Femur (tissue), 1 donor: Measurements from ENCODE around the gene GRB10.
A peak's percentile ranks its signal among the peaks of the same experiment; 100 is the strongest.

Experiments
- DNase-seq: peaks from one replicate; pipeline ENCODE4 v3.0.0-alpha.2; 2017

GRB10 gene

DNA sequence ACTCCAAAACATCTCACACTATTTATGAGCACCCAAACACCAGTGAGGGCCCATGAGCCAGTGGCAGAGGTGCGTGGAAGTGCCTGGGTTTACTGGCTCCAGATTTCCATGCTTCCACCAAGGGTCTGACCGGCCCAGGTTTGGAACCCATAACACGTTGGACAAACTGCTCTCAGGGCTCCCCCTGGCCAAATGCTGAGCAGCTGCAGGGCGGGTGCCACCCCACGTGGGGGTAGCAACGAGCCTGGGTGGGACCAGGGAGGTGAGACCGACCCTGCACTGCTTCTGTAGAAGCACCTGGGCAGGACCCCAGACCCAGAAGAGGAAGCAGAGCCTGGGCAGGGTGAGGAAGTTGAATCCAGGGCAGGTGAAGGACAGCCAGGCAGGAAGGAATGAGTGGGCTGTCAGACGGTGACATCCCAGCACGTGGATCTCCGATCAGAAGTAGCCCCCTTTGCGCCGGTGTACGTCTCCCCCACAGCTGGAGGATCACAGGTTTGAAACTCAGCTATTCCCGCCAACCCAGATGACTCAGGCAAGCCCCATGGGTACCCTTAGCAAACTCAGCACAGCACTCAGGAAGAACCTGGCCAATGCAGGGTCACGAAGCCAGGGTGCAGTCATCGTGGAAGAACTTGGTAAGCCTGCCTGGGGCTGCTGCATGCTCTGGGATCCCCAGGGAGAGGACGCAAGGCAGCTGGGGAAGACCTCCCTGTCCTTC, 117.1 kb downstream of the GRB10 start:
- DNase-seq: no peak

DNA sequence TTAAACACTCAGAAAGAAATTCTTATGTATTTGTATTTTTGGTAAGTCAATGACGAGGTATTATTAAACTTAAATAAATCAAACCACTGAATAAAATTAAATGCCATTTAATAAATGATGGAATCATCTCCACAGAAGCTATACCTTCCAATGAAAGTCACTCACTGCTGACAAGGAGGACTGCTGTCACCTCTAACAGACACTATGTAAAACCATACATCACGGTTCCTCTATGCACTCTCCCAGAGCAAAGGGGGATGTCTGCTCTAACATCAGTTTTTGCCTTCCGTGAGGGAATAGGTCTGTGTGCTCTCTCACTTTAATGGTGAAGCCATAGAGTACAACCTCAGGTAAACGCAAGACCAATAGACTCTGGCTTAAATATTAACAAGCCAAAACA, 117.8 kb downstream of the GRB10 start:
- no peak for DNase-seq

DNA sequence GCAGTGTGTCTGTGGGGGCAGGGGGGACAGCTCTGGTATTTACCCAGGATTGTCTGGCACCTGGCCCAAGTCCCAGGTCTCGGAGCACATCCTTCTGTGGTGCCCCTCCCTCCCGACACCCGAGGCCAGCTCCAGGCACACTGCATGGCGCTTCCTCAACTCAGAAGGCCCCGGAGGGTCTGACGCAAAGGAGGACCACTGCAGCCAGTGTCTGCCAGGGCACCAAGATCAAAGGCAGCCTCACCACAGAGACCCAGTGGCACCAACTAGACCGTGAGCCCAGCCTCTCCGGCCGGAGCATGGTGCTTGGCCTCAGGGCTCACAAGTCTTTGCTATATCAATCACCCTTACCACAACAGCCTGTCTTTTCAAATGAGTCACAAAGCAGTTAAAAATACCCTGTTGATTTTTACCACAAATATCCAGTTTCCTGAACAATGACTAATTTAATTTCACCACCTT, 118.2 kb downstream of the GRB10 start:
- no peak for DNase-seq

DNA sequence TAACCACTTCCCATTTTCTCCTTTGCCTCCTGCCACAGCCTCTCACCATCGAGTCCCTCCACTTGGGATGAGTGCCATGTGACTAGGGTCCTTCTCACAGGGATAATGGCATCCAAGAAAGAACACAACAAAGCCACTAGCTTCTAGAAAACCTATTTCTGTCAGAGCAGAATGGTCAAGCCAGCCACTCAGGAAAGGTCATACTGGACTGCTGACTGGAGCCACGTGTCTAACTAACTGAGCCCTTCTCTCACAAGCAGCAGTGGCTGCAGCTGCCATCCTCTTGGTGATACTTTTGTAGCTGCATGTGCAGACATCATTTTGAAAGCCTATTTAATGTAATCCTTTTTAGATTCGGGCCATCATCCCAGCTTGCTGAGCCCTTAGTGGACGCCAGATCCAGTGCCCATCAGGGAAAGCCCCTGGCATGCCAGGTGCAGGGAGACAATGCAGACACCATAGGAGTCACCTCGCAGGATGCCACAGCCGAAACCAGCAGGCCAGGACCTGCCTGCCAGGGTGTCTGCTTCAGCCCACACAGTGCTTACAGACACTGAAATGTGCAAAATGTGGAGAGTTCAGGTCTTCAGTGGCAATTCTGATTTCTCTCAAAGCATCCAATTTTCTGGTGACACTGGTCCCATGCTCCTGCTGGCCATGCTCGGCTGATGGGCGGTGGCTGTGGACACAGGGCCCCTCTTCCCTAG, 119.1 kb downstream of the GRB10 start:
- no peak for DNase-seq

DNA sequence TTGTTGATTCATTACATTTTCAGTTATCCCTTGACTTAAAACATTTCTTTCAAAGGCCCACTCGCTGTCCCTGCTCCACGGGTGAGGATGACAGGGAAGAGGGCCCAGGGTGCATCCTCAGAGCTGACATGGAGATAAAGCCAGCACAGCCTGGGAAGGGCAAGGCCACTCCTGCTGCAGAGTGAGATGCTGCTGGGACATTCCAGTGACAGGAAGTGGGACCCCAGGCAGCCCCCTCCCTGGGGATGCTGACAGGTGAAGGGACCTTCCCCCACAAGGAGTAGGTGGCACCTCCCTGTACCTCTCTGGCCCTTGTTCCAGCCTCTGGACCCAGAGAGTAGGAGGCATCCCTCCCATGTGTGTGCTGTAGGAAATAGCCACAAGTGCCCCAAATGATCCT, 119.7 kb downstream of the GRB10 start:
- no peak for DNase-seq

DNA sequence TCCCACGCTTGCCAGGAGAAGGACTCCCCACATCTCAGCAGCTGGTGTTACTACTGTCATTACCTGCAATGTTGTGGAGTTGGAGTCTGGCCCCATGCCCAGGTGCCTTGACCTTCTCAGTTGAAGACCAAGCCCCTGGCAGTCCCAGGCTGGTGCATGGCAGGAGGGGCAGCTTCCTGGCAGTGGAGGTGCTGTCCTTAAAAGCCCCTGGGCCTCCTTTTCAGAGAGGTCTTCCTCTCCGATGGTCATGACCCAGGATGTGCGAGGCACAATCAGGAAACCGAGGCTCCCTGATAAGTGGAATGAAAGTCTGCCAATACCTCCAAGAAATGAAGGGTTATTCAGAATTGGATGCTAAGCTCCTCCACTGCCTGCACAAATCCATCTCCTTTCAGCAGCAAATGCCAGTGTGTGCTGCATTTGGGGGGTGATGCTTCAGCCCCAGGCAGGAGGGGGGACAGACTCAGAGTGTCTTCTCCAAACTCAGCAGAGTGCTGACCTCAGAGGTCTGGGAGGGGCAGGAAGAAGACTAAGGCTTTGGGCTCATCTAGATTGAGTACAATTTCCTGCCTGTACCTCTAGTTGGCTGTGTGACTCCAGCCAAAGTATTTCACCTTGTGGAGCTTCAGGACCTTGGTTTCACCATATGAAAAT, 120.5 kb downstream of the GRB10 start:
- no peak for DNase-seq

DNA sequence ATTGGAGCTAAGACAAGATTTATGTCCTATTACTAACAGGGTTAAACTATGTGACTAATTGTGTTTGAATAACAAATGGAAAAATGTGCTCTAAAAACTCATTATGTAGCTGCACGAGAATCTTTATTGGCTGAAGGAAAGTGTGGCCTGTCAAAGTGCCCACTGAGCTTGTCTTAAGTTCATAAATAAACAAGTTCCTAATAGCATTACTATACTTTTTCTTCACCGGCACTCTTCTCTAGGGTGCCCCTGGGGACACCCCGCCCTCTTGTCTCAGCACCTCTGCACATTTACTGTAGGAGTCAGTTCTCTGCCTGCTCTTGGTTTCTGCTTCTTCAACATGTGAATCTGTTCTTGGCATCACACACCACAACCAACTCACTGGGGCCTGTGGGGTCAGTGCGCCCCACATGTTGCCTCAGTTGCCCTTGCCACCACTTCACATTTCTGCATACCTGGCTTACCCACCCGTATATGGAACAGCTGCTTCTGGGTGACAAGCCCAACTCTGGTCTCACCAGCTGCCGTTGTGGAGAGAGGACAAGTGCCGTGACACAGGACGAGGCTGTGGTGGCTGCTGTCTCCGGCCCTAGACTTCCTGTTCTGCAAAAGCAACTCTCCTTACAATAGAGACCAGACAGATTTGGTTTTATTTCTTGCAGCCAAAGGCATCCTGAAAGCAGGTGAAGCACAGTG, 121.2 kb downstream of the GRB10 start:
- DNase-seq: no peak

DNA sequence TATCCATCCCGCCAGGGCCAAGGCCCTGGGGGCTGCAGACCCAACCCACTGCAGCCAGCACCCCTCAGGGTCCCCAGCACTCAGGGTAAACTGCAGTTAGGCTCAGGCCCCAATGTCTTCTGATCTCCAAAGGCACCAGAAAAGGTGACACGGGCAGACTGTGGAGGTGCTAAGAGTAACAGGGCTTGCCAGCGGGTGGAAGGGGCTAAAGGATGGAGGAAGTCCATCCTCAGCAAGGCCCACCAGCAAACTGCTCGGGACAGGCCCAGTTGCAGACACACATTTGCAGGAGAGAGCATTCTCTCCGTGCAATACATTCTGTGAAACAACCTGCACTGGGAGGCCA, 121.9 kb downstream of the GRB10 start:
- no peak for DNase-seq

DNA sequence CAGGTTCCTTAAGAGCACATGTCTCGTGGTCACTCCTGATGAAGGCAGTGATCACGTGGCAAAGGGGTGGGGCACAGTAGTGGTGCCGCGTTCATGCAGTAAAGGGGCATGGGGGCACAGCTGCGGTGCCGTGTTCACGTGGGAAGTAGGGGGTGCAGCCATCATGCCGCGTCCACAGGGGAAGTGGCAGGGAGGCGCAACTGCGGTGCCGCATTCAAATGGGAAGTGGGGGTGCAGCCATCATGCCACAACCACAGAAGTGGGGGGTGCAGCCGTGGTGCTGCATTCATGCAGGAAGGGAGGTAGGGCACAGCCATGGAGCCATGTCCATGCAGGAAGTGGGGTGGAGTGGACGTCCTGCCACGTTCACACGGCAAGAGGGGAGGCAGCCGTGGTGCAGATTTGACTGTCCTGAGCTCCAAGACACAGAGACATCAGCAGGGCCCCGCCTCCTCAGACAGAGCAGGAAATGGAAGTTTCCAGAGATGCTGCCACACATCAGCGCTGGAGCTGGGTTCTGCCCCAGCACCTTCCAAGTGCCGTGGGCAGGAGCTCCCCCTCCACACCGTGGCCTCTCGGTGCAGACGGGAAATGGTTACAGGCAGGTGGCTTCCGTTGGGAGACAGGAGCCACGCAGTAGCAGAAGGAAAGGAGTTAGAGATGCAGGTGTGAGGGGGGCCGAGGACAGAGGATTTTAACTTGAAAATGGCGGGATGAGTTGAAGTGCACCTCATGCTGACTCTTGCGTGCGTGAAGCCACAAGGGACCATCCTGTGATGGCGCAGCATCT, 122.5 kb downstream of the GRB10 start:
- no peak for DNase-seq

DNA sequence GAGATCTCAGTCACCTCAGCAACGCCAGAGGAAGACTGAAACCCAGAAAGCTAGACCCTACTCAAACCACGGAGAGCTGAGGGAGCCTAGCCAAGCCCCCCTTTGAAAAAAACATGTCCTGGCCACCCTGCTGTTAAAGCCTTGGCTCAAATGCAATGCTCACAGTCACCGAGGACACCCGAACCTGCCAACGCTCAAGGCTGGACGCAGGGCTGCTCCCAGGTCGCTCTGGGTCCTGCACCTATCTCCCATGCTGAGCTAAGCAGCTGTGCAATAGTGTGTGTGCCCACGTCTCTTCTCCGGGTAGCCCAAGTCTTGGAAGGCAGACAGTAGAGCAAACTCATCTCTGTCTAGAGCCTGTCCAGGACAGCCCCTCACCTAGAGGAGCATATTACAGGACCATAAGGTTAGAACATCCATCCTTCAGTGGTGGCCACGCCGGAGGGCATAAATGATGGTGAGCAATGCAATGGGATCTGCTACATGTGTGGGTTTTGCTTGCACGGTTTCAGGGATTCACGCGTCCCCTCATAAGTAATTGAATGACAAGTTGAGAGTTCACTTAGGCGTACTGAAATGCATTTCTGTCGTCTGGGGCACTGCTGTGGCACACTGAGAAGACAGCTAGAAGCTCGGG, 123.2 kb downstream of the GRB10 start:
- DNase-seq: no peak

DNA sequence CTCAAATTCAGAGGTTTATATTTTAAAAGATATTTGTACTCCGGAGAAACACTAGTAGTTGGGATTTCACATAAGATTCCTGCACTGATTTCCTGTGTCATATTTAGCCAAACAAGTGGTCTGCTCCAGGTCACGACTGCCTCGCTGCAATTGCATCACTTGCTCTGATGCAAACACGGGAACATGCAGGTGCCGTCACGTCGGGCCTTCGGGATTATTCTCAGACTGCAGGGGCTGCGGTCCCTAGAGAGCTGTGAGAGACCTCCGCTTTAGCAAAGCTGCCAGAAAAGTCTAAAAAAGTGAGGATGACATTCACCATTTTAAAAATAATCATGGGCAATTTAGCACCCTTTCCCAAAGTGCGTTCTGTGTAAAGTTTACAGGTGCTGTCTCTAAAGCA, 124.0 kb downstream of the GRB10 start:
- DNase-seq: no peak

DNA sequence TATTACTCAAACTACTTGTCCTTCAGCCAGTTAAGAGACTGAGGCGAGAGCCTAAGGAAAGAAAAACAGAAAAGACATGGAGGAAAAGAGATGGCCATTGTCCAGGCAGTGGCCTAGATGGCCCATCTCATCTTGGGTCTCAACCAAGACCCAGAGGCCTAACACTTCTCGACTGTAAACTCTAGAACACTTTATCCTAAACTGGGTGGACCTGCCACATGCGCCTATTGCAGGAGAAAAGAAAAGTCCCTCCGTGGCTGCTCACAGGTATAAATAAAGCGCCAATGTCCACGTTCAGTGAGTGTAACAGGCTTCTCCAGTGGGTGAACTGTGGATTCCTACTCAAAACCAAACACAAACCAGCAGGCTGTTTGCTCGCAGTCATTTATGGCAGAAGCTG, 124.8 kb downstream of the GRB10 start:
- DNase-seq: no peak

DNA sequence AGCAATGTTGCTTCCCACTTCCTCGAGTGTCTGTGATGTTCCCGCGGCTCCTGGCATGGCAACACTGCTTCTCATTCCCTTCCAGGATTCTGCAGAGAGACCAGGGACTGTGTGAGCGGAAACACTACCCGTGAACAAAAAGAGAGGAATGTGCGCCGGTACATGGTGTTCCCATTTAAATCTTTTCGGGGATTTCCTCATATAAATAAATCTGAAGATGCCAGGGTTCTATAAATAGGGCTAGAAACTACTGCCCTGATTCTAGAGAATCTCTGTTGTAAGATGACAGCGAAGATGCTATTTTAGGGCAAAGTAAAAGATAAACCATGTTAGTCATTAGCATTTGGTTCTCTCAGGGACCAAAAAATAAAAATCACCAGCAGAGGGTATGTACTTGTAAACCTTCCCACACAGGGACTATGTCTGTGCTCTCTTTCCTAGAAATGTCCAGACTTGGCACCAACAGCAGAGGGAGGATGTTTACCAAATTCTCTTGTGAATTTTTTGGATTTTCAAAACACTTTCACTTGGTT, 125.3 kb downstream of the GRB10 start:
- no peak for DNase-seq

DNA sequence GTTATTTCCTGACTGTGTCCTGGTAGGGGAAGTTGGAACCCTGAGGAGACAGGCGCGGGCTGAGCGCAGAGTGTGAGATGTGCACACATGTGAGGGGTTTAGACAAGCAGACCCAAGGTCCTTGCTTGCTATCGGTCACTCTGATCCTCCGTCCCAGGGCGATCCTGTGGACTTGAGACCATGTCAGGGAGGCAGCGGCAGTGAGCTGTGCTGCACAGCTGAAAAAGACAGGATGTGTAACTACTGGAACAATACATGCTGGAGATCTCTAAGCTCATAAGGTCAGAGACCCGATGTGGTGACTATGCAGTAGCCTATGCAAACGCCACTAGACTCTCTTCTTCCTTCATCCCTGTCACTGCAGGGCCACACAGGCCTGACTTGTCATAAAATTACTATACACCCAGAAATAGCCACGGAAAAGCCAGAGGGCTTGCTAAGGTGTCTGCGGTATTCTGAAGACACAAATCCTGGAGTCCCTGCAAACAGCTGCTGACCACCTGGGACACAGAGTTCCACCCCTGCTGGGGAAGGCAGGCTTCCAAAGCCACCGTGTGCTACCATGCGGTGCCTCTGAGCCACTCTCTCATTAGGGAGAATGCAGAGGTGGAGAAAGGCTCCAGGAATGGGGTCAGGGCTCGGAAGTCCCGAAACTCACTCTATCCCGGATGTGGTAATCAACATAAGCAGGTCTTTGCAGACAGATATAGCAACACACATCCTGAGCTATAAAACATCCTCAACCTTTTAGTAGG, 126.4 kb downstream of the GRB10 start:
- no peak for DNase-seq

DNA sequence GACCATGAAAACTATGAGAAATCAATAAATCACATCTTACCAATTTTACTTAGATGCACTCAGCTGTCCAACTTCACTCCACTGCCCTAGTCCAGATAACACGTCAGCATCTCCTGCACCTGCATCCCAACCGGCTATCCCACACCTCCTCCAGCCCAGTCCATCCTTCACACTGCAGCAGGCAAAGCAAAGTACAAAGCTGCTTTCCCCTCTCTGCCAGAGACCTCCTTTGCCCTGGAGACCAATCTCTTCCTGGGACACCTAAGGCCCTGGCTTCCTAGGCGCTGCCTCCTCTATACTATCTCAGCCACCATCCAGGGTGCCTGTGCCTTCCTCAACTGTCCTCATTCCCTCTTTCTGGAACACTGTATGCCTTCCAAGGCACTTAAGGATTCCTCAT, 127.2 kb downstream of the GRB10 start:
- no peak for DNase-seq

DNA sequence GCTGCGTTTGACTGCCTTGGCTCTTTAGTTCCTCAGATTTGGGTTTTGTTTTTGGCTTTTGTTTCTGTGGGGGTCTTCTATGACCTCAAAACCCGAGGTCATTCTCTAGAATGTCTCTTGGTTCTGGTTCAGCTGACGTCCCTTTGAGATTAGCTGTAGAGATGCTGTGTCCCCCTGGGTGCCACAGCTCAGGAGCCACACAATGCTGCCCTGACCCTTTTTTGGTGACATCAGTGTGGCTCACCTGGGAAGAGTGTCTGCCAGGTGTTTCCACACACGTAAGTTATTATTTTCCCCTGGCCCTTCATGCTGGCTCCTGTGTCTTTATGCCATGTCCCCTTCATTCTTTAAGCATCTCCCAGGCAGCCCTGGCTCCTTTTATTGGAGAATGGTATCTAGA, 127.7 kb downstream of the GRB10 start:
- DNase-seq: peak; percentile 5

DNA sequence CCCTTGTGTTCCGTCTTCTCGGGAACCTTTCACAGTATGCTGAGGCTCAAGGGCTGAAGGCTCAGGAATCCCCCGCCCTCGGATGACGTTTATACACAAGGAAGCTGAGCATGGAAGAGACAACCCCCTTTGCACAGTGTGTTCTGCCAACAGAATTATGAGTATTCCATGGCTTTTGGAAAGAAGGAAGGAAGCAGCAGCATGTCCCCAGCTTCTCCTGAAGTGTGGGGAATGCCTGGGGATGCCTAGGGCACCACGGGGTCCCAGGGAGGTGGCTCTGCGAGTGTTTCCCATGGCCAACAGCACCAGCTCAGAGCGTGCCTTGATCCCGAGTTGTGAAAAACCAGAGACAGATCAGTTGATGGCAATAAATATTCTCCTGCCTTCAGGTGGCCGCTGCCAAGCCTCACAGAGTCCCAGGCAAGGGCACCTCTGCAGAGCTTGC, 128.7 kb downstream of the GRB10 start:
- peak; percentile 65 for DNase-seq

DNA sequence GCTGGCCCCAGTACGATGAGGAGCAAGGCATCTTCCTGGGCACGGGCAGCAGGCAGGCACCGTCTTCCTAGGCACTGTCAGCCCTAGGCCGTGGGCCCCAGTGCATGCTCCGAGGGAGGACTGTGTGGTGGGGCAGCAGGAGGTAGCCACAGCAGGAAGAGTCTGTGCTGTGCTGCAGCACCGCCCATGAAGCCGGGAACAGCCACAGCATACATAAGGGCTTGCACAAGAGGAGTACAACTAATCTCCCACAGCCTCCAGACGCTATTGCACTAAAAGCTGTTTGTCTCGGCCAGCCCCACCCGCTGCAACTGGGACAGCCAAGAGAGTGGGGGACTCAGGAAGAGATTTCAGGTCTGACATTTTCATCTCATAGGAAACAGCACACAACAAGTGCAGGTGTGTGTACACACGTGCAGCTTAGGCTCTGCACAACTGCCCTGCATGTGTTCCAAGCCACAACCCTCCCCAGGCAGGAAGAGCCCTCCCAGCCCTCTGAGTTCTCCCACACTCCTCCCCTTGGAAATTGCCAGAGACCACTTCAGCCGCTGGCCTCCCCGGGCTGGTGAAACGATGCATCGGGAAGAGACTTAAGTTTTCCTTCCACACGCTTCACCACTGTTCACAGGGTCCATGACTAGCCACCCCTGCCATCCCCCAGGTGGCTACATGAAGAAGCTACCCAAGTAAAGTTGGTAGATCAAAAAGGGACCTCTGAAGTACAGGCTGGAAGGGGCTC, 129.4 kb downstream of the GRB10 start:
- DNase-seq: peak; percentile 31

DNA sequence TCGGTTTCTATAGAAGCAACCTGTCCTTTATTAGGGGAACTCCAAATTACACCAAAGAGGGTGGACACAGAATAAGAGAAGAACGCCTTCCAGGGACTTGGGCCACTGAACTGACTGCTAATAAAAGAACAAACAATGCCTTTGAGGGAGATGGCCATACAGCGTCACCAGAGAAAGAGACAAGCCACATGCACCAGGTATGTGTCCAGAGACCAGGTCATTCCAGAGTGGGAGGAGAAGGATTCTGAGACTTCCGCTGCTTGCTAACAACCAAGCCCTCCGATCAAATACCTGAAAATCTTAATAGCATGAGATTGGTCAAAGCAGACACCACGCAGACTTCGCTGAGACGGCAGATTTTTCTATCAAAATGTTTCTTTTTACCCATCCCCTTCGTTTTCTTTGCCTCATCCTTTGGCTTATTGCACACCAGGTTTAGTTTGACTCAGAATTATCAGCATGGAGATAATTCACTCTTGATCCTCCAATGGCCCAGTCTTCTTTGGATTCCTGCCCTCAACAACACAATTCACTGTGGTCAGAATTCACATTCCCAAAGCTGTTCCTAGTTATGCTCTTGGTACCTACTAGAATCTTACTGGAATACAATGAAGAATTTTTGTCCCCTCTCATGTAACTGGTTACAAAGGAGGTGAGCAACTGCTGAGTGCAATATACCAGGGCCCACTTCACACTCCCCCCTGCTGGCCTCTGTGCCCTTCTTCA, 130.1 kb downstream of the GRB10 start:
- DNase-seq: peak; percentile 1
